ENCODE data around the gene GADL1.

Gene GADL1

GRCh38 chr3:30894521-30895251 lies at the start of gene GADL1:
Gene GADL1 (minus strand): TSS chr3:30894661. CDS start chr3:30894614, 47 bp downstream.
- Histone ChIP-seq H3K27me3 (ENCODE audit: control insufficient read depth, low read length) (peaks cover 2% of the 10 kb centered on the region; the same call in 1 of the 2 replicates), H3K9me3 (ENCODE audit: control insufficient read depth, insufficient read depth, low read length) (no peaks in the 10 kb centered on the region), H3K27ac (ENCODE audit: low read depth, low read length) (no peak within 1 kb of the TSS), H3K4me3 (ENCODE audit: low read length) (no peak within 1 kb of the TSS), H3K79me2 (ENCODE audit: control insufficient read depth, low read length) (no peaks in the 10 kb centered on the region), H4K20me1 (ENCODE audit: control insufficient read depth, insufficient read depth, low read depth, low read length) (no peaks in the 10 kb centered on the region), H3K9me2 (replicated peaks; ENCODE audit: control insufficient read depth, low read length) (no peaks in the 10 kb centered on the region), H3K36me3 (ENCODE audit: control insufficient read depth, low read length) (no peaks in the 10 kb centered on the region), H3K4me2 (ENCODE audit: low read length) (no peak within 1 kb of the TSS), H3K4me1 (ENCODE audit: control insufficient read depth, low read length) (no peaks in the 10 kb centered on the region), H3F3A (ENCODE audit: control insufficient read depth, insufficient read depth) (no peaks in the 10 kb centered on the region)
- no peak for TF ChIP-seq EZH2phosphoT487 (IDR thresholded peaks at IDR 0.05; ENCODE audit: borderline replicate concordance, low read length)
- TF ChIP-seq CTCF (IDR thresholded peaks at IDR 0.05; ENCODE audit: low read depth, low read length, poor library complexity, severe bottlenecking), result no peak

GRCh38 chr3:30944124-30944523 lies 49.7 kb upstream of the GADL1 start:
- H3K4me3 ChIP-seq (ENCODE audit: low read length), result no peak overlapping the region
- H3F3A ChIP-seq (ENCODE audit: control insufficient read depth, insufficient read depth), result no peaks in the 10 kb centered on the region
- no peak overlapping the region for H3K27ac ChIP-seq (ENCODE audit: low read depth, low read length)
- no peaks in the 10 kb centered on the region for H3K36me3 ChIP-seq (ENCODE audit: control insufficient read depth, low read length)
- H3K27me3 ChIP-seq (ENCODE audit: control insufficient read depth, low read length), result no peaks in the 10 kb centered on the region
- no peaks in the 10 kb centered on the region for H3K79me2 ChIP-seq (ENCODE audit: control insufficient read depth, low read length)
- no peaks in the 10 kb centered on the region for H3K9me3 ChIP-seq (ENCODE audit: control insufficient read depth, insufficient read depth, low read length)
- H3K4me1 ChIP-seq (ENCODE audit: control insufficient read depth, low read length), result no peaks in the 10 kb centered on the region
- no peaks in the 10 kb centered on the region for H4K20me1 ChIP-seq (ENCODE audit: control insufficient read depth, insufficient read depth, low read depth, low read length)
- TF ChIP-seq EZH2phosphoT487 (IDR thresholded peaks at IDR 0.05; ENCODE audit: borderline replicate concordance, low read length) (no peak), CTCF (IDR thresholded peaks at IDR 0.05; ENCODE audit: low read depth, low read length, poor library complexity, severe bottlenecking) (no peak)
- H3K4me2 ChIP-seq (ENCODE audit: low read length), result no peak overlapping the region
- H3K9me2 ChIP-seq (replicated peaks; ENCODE audit: control insufficient read depth, low read length), result no peaks in the 10 kb centered on the region

GRCh38 chr3:30943206-30943605 lies 48.7 kb upstream of the GADL1 start:
- H3K9me3 ChIP-seq (ENCODE audit: control insufficient read depth, insufficient read depth, low read length), result no peaks in the 10 kb centered on the region
- no peak overlapping the region for H3K27ac ChIP-seq (ENCODE audit: low read depth, low read length)
- no peaks in the 10 kb centered on the region for H3K9me2 ChIP-seq (replicated peaks; ENCODE audit: control insufficient read depth, low read length)
- no peaks in the 10 kb centered on the region for H3K27me3 ChIP-seq (ENCODE audit: control insufficient read depth, low read length)
- no peak overlapping the region for H3K4me2 ChIP-seq (ENCODE audit: low read length)
- TF ChIP-seq EZH2phosphoT487 (IDR thresholded peaks at IDR 0.05; ENCODE audit: borderline replicate concordance, low read length), result no peak
- no peak for TF ChIP-seq CTCF (IDR thresholded peaks at IDR 0.05; ENCODE audit: low read depth, low read length, poor library complexity, severe bottlenecking)
- H3K4me1 ChIP-seq (ENCODE audit: control insufficient read depth, low read length), result no peaks in the 10 kb centered on the region
- H3K4me3 ChIP-seq (ENCODE audit: low read length), result no peak overlapping the region
- H3K36me3 ChIP-seq (ENCODE audit: control insufficient read depth, low read length), result no peaks in the 10 kb centered on the region
- no peaks in the 10 kb centered on the region for H3K79me2 ChIP-seq (ENCODE audit: control insufficient read depth, low read length)
- H4K20me1 ChIP-seq (ENCODE audit: control insufficient read depth, insufficient read depth, low read depth, low read length), result no peaks in the 10 kb centered on the region
- H3F3A ChIP-seq (ENCODE audit: control insufficient read depth, insufficient read depth), result no peaks in the 10 kb centered on the region

All from DOHH2 (cell line).